Activated CD4-positive, alpha-beta memory T cell treated with anti-CD3 and anti-CD28 coated beads, Interleukin-2, amount 10 ng/mL, durations not matched to agents 7 days and 5 days (primary cell): Measurements from ENCODE around the gene LPCAT1. TPM values are rescaled to one million over a fixed set of nuclear protein-coding genes. Genes with fewer than 3 reads are reported as not detected.

Source experiments
- CTCF ChIA-PET: fragments of 350-600 bp; sonication (Branson Sonifier 250); formaldehyde crosslinking; loops from one replicate; lab custom pipeline; 2021; ENCODE audit warnings: antibody characterized with exemption, inconsistent platforms; lab: Charles Lee
- POLR2A ChIA-PET: fragments of 350-600 bp; sonication (Branson Sonifier 250); formaldehyde crosslinking; loops from one replicate; lab custom pipeline; 2021; ENCODE audit warnings: antibody characterized with exemption; lab: Charles Lee
- DNase-seq: peaks from one replicate; pipeline ENCODE4 v3.0.0-alpha.2; 2020
- H3K27ac Mint-ChIP-seq: one replicate; pipeline ENCODE4 v1.8.0; 2021; ENCODE audit warnings: mild to moderate bottlenecking, mixed read lengths
- H3K27me3 Mint-ChIP-seq: one replicate; pipeline ENCODE4 v1.8.0; 2021; ENCODE audit warnings: mixed read lengths
- H3K36me3 Mint-ChIP-seq: one replicate; pipeline ENCODE4 v1.8.0; 2021; ENCODE audit warnings: low read depth, mixed read lengths
- H3K4me1 Mint-ChIP-seq: one replicate; pipeline ENCODE4 v1.8.0; 2021; ENCODE audit warnings: mixed read lengths
- H3K4me3 Mint-ChIP-seq: one replicate; pipeline ENCODE4 v1.8.0; 2021; ENCODE audit warnings: mild to moderate bottlenecking, mixed read lengths
- H3K9me3 Mint-ChIP-seq: one replicate; pipeline ENCODE4 v1.8.0; 2021; ENCODE audit warnings: mixed read lengths
- total RNA-seq, 2 experiments: library from RNA; stranded (reverse); gene quantifications; one replicate each; pipeline ENCODE4 v1.2.3, GENCODE V29; 2021

Gene LPCAT1
- total RNA-seq, 2 experiments from 2014 or later = 68.7 to 71.4 TPM

GRCh38 chr5:1484730-1485578 lies 38.8 kb downstream of the LPCAT1 start:
- POLR2A ChIA-PET = no interaction called here
- CTCF ChIA-PET = no interaction called here
- H3K27me3 Mint-ChIP-seq = no peaks in the 10 kb centered on the region
- no peak overlapping the region for H3K4me3 Mint-ChIP-seq
- H3K4me1 Mint-ChIP-seq = peaks cover 33% of the 10 kb centered on the region
- DNase-seq = no peak
- no peaks in the 10 kb centered on the region for H3K9me3 Mint-ChIP-seq
- peaks cover 34% of the 10 kb centered on the region for H3K36me3 Mint-ChIP-seq
- H3K27ac Mint-ChIP-seq = no peak overlapping the region

GRCh38 chr5:1483856-1484729 lies 39.7 kb downstream of the LPCAT1 start:
- peaks cover 29% of the 10 kb centered on the region for H3K36me3 Mint-ChIP-seq
- DNase-seq = no peak
- ChIA-PET POLR2A (no interaction called here), CTCF (no interaction called here)
- no peaks in the 10 kb centered on the region for H3K27me3 Mint-ChIP-seq
- no peak overlapping the region for H3K27ac Mint-ChIP-seq
- H3K9me3 Mint-ChIP-seq = no peaks in the 10 kb centered on the region
- no peak overlapping the region for H3K4me3 Mint-ChIP-seq
- peaks cover 25% of the 10 kb centered on the region for H3K4me1 Mint-ChIP-seq

- Mint-ChIP-seq H3K27ac (peak overlapping the region; percentile 16), H3K4me1 (peaks cover 14% of the 10 kb centered on the region), H3K36me3 (peaks cover 26% of the 10 kb centered on the region), H3K9me3 (no peaks in the 10 kb centered on the region), H3K27me3 (no peaks in the 10 kb centered on the region), H3K4me3 (no peak overlapping the region)
- CTCF ChIA-PET = no interaction called here
- POLR2A ChIA-PET = no interaction called here
- no peak for DNase-seq
Measured at GRCh38 chr5:1483064-1483463, 40.7 kb downstream of the LPCAT1 start.

- ChIA-PET CTCF (no interaction called here), POLR2A (interaction anchor here (1.2 kb wide), 1 partner anchor 14 kb away, joined by 4 read pairs; no protein-coding TSS in a partner anchor)
- Mint-ChIP-seq H3K27me3 (no peaks in the 10 kb centered on the region), H3K36me3 (peaks cover 16% of the 10 kb centered on the region), H3K4me3 (no peak overlapping the region), H3K27ac (no peak overlapping the region), H3K4me1 (peaks cover 6% of the 10 kb centered on the region), H3K9me3 (no peaks in the 10 kb centered on the region)
- DNase-seq = no peak
Measured at GRCh38 chr5:1481959-1482331, 41.8 kb downstream of the LPCAT1 start.

- no peak overlapping the region for H3K27ac Mint-ChIP-seq
- DNase-seq = no peak
- no peaks in the 10 kb centered on the region for H3K27me3 Mint-ChIP-seq
- peaks cover 6% of the 10 kb centered on the region for H3K4me1 Mint-ChIP-seq
- no peak overlapping the region for H3K4me3 Mint-ChIP-seq
- POLR2A ChIA-PET = interaction anchor here (1.2 kb wide), 1 partner anchor 13 kb away, joined by 4 read pairs; no protein-coding TSS in a partner anchor
- CTCF ChIA-PET = no interaction called here
- peaks cover 11% of the 10 kb centered on the region for H3K36me3 Mint-ChIP-seq
- no peaks in the 10 kb centered on the region for H3K9me3 Mint-ChIP-seq
Measured at GRCh38 chr5:1481266-1481958, 42.3 kb downstream of the LPCAT1 start.

GRCh38 chr5:1480806-1481205 lies 43.0 kb downstream of the LPCAT1 start:
- peaks cover 6% of the 10 kb centered on the region for H3K36me3 Mint-ChIP-seq
- POLR2A ChIA-PET = no interaction called here
- H3K27ac Mint-ChIP-seq = no peak overlapping the region
- H3K9me3 Mint-ChIP-seq = no peaks in the 10 kb centered on the region
- CTCF ChIA-PET = interaction anchor here (1.1 to 1.7 kb wide), 4 partner anchors 11 to 164 kb away, joined by 3 to 11 read pairs (median 8); no protein-coding TSS in a partner anchor
- no peak for DNase-seq
- peaks cover 6% of the 10 kb centered on the region for H3K4me1 Mint-ChIP-seq
- H3K27me3 Mint-ChIP-seq = no peaks in the 10 kb centered on the region
- H3K4me3 Mint-ChIP-seq = no peak overlapping the region

GRCh38 chr5:1480217-1480616 lies 43.5 kb downstream of the LPCAT1 start:
- ChIA-PET CTCF (interaction anchor here (1.1 to 1.7 kb wide), 4 partner anchors 12 to 165 kb away, joined by 3 to 11 read pairs (median 8); no protein-coding TSS in a partner anchor), POLR2A (no interaction called here)
- no peak for DNase-seq
- Mint-ChIP-seq H3K27ac (no peak overlapping the region), H3K27me3 (no peaks in the 10 kb centered on the region), H3K4me3 (no peak overlapping the region), H3K36me3 (peaks cover 6% of the 10 kb centered on the region), H3K4me1 (peaks cover 6% of the 10 kb centered on the region), H3K9me3 (no peaks in the 10 kb centered on the region)

- Mint-ChIP-seq H3K27ac (no peak overlapping the region), H3K9me3 (no peaks in the 10 kb centered on the region), H3K4me1 (peaks cover 6% of the 10 kb centered on the region), H3K36me3 (peaks cover 6% of the 10 kb centered on the region), H3K4me3 (no peak overlapping the region), H3K27me3 (no peaks in the 10 kb centered on the region)
- POLR2A ChIA-PET = no interaction called here
- CTCF ChIA-PET = interaction anchor here (1.1 to 1.7 kb wide), 4 partner anchors 13 to 165 kb away, joined by 3 to 11 read pairs (median 8); no protein-coding TSS in a partner anchor
- DNase-seq = peak; percentile 41
Measured at GRCh38 chr5:1479581-1480188, 44.1 kb downstream of the LPCAT1 start.

GRCh38 chr5:1479066-1479465 lies 44.7 kb downstream of the LPCAT1 start:
- Mint-ChIP-seq H3K27me3 (no peaks in the 10 kb centered on the region), H3K9me3 (no peaks in the 10 kb centered on the region), H3K27ac (no peak overlapping the region), H3K4me3 (no peak overlapping the region), H3K4me1 (peaks cover 6% of the 10 kb centered on the region), H3K36me3 (peaks cover 6% of the 10 kb centered on the region)
- CTCF ChIA-PET = interaction anchor here (0.9 to 1.8 kb wide), 3 partner anchors 70 to 166 kb away, joined by 3 to 11 read pairs (median 7); no protein-coding TSS in a partner anchor
- DNase-seq = no peak
- POLR2A ChIA-PET = no interaction called here

- Mint-ChIP-seq H3K4me1 (peaks cover 6% of the 10 kb centered on the region), H3K4me3 (no peak overlapping the region), H3K27ac (no peak overlapping the region), H3K9me3 (no peaks in the 10 kb centered on the region), H3K27me3 (no peaks in the 10 kb centered on the region), H3K36me3 (peaks cover 7% of the 10 kb centered on the region)
- POLR2A ChIA-PET = no interaction called here
- no peak for DNase-seq
- CTCF ChIA-PET = interaction anchor here (0.9 to 1.8 kb wide), 2 partner anchors 69 to 166 kb away, joined by 3 to 7 read pairs; no protein-coding TSS in a partner anchor
Measured at GRCh38 chr5:1478271-1479035, 45.3 kb downstream of the LPCAT1 start.

- ChIA-PET POLR2A (no interaction called here), CTCF (interaction anchor here (1.4 to 1.8 kb wide), 2 partner anchors 162 to 168 kb away, joined by 3 to 7 read pairs; no protein-coding TSS in a partner anchor)
- no peaks in the 10 kb centered on the region for H3K9me3 Mint-ChIP-seq
- DNase-seq = no peak
- no peak overlapping the region for H3K4me3 Mint-ChIP-seq
- H3K27ac Mint-ChIP-seq = no peak overlapping the region
- no peaks in the 10 kb centered on the region for H3K27me3 Mint-ChIP-seq
- H3K36me3 Mint-ChIP-seq = peaks cover 10% of the 10 kb centered on the region
- H3K4me1 Mint-ChIP-seq = peaks cover 1% of the 10 kb centered on the region
Measured at GRCh38 chr5:1477341-1477740, 46.4 kb downstream of the LPCAT1 start.
